Measurements from ENCODE around the gene ARPC2. TPM values are rescaled to one million over a fixed set of nuclear protein-coding genes. Genes with fewer than 3 reads are reported as not detected.
A peak's percentile ranks its signal among the peaks of the same experiment; 100 is the strongest.

The ARPC2 gene
- total and polyA plus RNA-seq, 5 donors from 2014 or later: 540 to 1,050 (median 811) TPM

GRCh38 chr2:218293715-218294429, 76.9 kb downstream of the ARPC2 start:
- peak in 1 of 3 donors; percentile 35 for DNase-seq
- Histone ChIP-seq H3K27me3 (ENCODE audit: control insufficient read depth, insufficient read depth, low read length) (no peaks in the 10 kb centered on the region), H3K27ac (ENCODE audit: insufficient read depth, low read length, poor library complexity, severe bottlenecking) (peak overlapping the region; percentile 10), H3K4me3 (ENCODE audit: low read depth, low read length) (no peak overlapping the region), H3K9me3 (ENCODE audit: control insufficient read depth in 2 of 2, low read length in 2 of 2) (no peaks in the 10 kb centered on the region), H3K36me3 (ENCODE audit: control insufficient read depth, insufficient read depth, low read length) (no peaks in the 10 kb centered on the region), H3K4me1 (ENCODE audit: control insufficient read depth, insufficient read depth, low read length, poor library complexity, severe bottlenecking) (peaks cover 43% of the 10 kb centered on the region)
- H3K4me1 Mint-ChIP-seq: peaks cover 5 to 52% (median 33%) of the 10 kb centered on the region in 4 donors
- H3K27ac Mint-ChIP-seq: peak overlapping the region in 2 of 3 donors; percentile 82 to 96
- no peaks in the 10 kb centered on the region for H3K9me3 Mint-ChIP-seq
- no peak for ATAC-seq (ENCODE audit: low read depth in 2 of 2)
- no peaks in the 10 kb centered on the region for H3K27me3 Mint-ChIP-seq
- H3K4me3 Mint-ChIP-seq: peak overlapping the region in 2 of 4 donors; percentile 48 to 89
- peaks cover 3% of the 10 kb centered on the region for H3K36me3 Mint-ChIP-seq

DNA sequence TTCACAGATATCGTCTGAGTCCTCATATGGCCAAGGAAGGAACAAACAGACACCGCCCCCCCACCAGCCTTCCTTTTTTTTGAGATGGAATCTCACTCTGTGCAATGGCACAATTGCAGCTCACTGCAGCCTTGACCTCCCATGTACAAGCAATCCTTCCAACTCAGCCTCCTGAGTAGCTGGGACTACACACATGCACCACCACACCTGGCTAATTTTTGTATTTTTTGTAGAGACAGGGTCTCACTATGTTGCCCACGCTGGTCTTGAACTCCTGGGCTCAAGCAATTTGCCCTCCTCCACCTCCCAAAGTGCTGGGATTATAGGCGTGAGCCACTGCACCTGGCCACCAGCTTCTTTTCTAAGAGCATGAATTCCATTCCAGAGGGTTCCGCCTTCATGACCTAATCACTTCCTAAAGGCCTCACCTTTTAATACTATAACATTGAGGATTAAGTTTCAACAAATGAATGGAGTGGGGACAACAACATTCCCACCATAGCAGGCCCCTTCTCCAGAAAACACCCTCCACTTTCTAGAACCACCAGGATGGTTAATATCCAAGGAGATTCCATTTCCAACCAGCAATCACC, 77.5 kb downstream of the ARPC2 start:
- Mint-ChIP-seq H3K9me3 (no peaks in the 10 kb centered on the region), H3K4me3 (peak overlapping the region in 3 of 4 donors; percentile 48 to 89 (median 80)), H3K4me1 (peaks cover 5 to 46% (median 28%) of the 10 kb centered on the region in 4 donors), H3K27ac (peak overlapping the region in 1 of 3 donors; percentile 82), H3K36me3 (no peaks in the 10 kb centered on the region), H3K27me3 (no peaks in the 10 kb centered on the region)
- no peak overlapping the region for H3K4me3 ChIP-seq (ENCODE audit: low read depth, low read length)
- peaks cover 36% of the 10 kb centered on the region for H3K4me1 ChIP-seq (ENCODE audit: control insufficient read depth, insufficient read depth, low read length, poor library complexity, severe bottlenecking)
- ATAC-seq (ENCODE audit: low read depth in 2 of 2) (no peak), DNase-seq (no peak)
- H3K9me3 ChIP-seq (ENCODE audit: control insufficient read depth in 2 of 2, low read length in 2 of 2): no peaks in the 10 kb centered on the region
- no peaks in the 10 kb centered on the region for H3K27me3 ChIP-seq (ENCODE audit: control insufficient read depth, insufficient read depth, low read length)
- H3K27ac ChIP-seq (ENCODE audit: insufficient read depth, low read length, poor library complexity, severe bottlenecking): no peak overlapping the region
- H3K36me3 ChIP-seq (ENCODE audit: control insufficient read depth, insufficient read depth, low read length): no peaks in the 10 kb centered on the region

DNA sequence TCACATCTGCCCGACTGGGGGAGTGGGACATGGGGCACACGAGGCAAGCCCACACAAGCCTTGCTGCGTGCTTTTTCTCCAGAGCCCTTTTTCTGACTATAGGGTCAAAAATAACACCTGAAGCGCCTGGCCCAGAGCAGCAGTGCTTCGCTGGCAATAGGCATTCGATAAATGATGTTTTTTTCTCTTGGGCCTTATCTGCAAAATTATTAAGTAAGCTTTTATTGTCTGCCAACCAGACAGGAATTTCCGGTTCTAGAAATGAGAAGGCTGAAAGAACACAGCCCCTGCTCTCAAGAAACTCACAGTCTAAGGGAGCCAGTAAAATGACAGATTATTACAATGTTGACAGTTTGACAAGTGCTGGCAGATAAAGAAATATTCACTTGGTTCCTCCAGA, 78.0 kb downstream of the ARPC2 start:
- peak in 1 of 3 donors; percentile 24 for DNase-seq
- Mint-ChIP-seq H3K27me3 (no peaks in the 10 kb centered on the region), H3K4me3 (peak overlapping the region in 3 of 4 donors; percentile 19 to 89 (median 80)), H3K4me1 (peaks cover 5 to 41% (median 23%) of the 10 kb centered on the region in 4 donors), H3K9me3 (no peaks in the 10 kb centered on the region), H3K27ac (peak overlapping the region in 1 of 3 donors; percentile 24), H3K36me3 (no peaks in the 10 kb centered on the region)
- no peaks in the 10 kb centered on the region for H3K27me3 ChIP-seq (ENCODE audit: control insufficient read depth, insufficient read depth, low read length)
- H3K4me1 ChIP-seq (ENCODE audit: control insufficient read depth, insufficient read depth, low read length, poor library complexity, severe bottlenecking): peaks cover 31% of the 10 kb centered on the region
- no peaks in the 10 kb centered on the region for H3K9me3 ChIP-seq (ENCODE audit: control insufficient read depth in 2 of 2, low read length in 2 of 2)
- H3K27ac ChIP-seq (ENCODE audit: insufficient read depth, low read length, poor library complexity, severe bottlenecking): peak overlapping the region; percentile 43
- no peak for ATAC-seq (ENCODE audit: low read depth in 2 of 2)
- no peaks in the 10 kb centered on the region for H3K36me3 ChIP-seq (ENCODE audit: control insufficient read depth, insufficient read depth, low read length)
- H3K4me3 ChIP-seq (ENCODE audit: low read depth, low read length): no peak overlapping the region

DNA sequence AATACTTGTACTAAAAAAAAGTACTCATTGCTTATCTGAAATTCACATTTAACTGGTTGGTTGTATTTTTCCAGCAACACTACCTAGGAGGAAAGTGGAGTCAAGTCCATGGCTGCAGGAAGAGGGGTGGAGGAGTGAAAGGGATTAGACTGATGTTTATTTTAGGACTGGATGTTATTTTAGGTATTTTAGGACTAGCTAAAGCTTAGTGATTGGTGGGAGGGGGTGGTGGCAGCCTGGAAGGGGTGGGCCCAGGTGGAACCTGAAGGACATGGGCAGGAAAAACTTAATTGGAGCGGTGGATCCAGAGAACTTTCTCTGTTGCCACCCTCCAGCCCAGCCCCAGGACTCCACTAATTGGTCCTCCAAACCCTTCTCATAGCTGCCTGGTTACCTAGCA, 79.2 kb downstream of the ARPC2 start:
- H3K27ac Mint-ChIP-seq: peak overlapping the region in 2 of 3 donors; percentile 6 to 22

DNA sequence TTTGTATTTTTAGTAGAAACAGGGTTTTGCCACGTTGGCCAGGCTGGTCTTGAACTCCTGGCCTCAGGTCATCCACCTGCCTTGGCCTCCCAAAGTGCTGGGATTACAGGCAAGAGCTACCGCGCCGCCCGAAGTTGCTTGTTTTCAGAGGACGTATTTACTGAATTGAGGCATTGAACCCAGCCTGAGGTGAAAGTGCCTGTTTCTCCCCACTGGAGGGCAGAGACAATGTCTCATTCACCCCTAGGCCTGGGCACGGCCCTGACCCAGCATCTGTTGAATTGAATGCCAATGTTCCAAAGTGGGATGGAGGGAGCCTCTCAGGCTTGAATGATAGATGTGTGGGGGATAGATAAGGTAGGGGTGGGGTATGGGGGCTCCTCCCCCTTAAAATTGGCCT, 79.9 kb downstream of the ARPC2 start:
- Histone ChIP-seq H3K4me1 (ENCODE audit: control insufficient read depth, insufficient read depth, low read length, poor library complexity, severe bottlenecking) (peaks cover 21% of the 10 kb centered on the region), H3K9me3 (ENCODE audit: control insufficient read depth in 2 of 2, low read length in 2 of 2) (no peaks in the 10 kb centered on the region), H3K4me3 (ENCODE audit: low read depth, low read length) (no peak overlapping the region), H3K27me3 (ENCODE audit: control insufficient read depth, insufficient read depth, low read length) (no peaks in the 10 kb centered on the region), H3K36me3 (ENCODE audit: control insufficient read depth, insufficient read depth, low read length) (no peaks in the 10 kb centered on the region), H3K27ac (ENCODE audit: insufficient read depth, low read length, poor library complexity, severe bottlenecking) (no peak overlapping the region)
- H3K9me3 Mint-ChIP-seq: no peaks in the 10 kb centered on the region
- no peak for DNase-seq
- H3K4me3 Mint-ChIP-seq: peak overlapping the region in 1 of 4 donors; percentile 51
- H3K27ac Mint-ChIP-seq: no peak overlapping the region
- ATAC-seq (ENCODE audit: low read depth in 2 of 2): no peak
- peaks cover 12 to 33% (median 18%) of the 10 kb centered on the region in 4 donors for H3K4me1 Mint-ChIP-seq
- peaks cover 4% of the 10 kb centered on the region for H3K27me3 Mint-ChIP-seq
- H3K36me3 Mint-ChIP-seq: no peaks in the 10 kb centered on the region

More for the DNA sequence above, 79.2 kb downstream of the ARPC2 start:
- H3K27ac ChIP-seq (ENCODE audit: insufficient read depth, low read length, poor library complexity, severe bottlenecking): no peak overlapping the region
- H3K27me3 Mint-ChIP-seq: no peaks in the 10 kb centered on the region
- no peaks in the 10 kb centered on the region for H3K9me3 Mint-ChIP-seq
- no peaks in the 10 kb centered on the region for H3K36me3 Mint-ChIP-seq
- no peak for ATAC-seq (ENCODE audit: low read depth in 2 of 2)
- peaks cover 7 to 31% (median 13%) of the 10 kb centered on the region in 4 donors for H3K4me1 Mint-ChIP-seq
- peak overlapping the region in 1 of 4 donors; percentile 44 for H3K4me3 Mint-ChIP-seq
- DNase-seq: no peak
- peaks cover 23% of the 10 kb centered on the region for H3K4me1 ChIP-seq (ENCODE audit: control insufficient read depth, insufficient read depth, low read length, poor library complexity, severe bottlenecking)
- H3K9me3 ChIP-seq (ENCODE audit: control insufficient read depth in 2 of 2, low read length in 2 of 2): no peaks in the 10 kb centered on the region
- H3K36me3 ChIP-seq (ENCODE audit: control insufficient read depth, insufficient read depth, low read length): no peaks in the 10 kb centered on the region
- no peak overlapping the region for H3K4me3 ChIP-seq (ENCODE audit: low read depth, low read length)
- no peaks in the 10 kb centered on the region for H3K27me3 ChIP-seq (ENCODE audit: control insufficient read depth, insufficient read depth, low read length)

DNA sequence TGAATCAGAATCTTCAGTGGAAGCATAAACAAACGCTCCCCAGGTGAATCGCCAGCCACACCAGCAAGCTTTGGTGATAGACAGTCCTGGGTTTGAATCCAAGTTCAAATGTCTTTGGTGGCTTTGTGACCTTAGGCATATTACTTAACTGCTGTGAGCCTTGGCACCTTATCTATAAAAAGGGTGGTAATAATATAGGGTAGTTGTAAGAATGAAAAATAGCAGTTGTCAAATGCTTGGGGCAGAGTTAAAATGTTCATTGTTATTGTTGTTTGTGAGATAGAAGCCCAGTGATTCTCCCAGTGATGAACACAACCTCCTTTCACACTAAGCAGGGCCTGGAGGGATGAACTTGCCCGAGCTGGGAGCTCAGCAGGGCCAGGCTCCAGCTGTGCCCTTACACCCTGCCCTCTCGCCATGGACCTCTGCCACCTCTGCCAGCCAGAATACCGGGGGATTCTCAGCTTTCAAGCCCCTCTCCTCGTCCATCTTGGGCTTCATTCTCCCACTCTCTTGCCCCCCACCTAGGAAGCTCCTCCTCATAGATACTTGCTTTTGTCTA, 81.4 kb downstream of the ARPC2 start:
- Mint-ChIP-seq H3K36me3 (no peaks in the 10 kb centered on the region), H3K27ac (no peak overlapping the region), H3K27me3 (peaks cover 4% of the 10 kb centered on the region), H3K4me1 (peaks cover 6 to 29% (median 13%) of the 10 kb centered on the region in 4 donors), H3K9me3 (no peaks in the 10 kb centered on the region), H3K4me3 (peak overlapping the region in 2 of 4 donors; percentile 38 to 41)
- Histone ChIP-seq H3K4me3 (ENCODE audit: low read depth, low read length) (no peak overlapping the region), H3K27me3 (ENCODE audit: control insufficient read depth, insufficient read depth, low read length) (no peaks in the 10 kb centered on the region), H3K27ac (ENCODE audit: insufficient read depth, low read length, poor library complexity, severe bottlenecking) (no peak overlapping the region), H3K36me3 (ENCODE audit: control insufficient read depth, insufficient read depth, low read length) (no peaks in the 10 kb centered on the region), H3K4me1 (ENCODE audit: control insufficient read depth, insufficient read depth, low read length, poor library complexity, severe bottlenecking) (peaks cover 11% of the 10 kb centered on the region), H3K9me3 (ENCODE audit: control insufficient read depth in 2 of 2, low read length in 2 of 2) (no peaks in the 10 kb centered on the region)
- DNase-seq (no peak), ATAC-seq (ENCODE audit: low read depth in 2 of 2) (no peak)

DNA sequence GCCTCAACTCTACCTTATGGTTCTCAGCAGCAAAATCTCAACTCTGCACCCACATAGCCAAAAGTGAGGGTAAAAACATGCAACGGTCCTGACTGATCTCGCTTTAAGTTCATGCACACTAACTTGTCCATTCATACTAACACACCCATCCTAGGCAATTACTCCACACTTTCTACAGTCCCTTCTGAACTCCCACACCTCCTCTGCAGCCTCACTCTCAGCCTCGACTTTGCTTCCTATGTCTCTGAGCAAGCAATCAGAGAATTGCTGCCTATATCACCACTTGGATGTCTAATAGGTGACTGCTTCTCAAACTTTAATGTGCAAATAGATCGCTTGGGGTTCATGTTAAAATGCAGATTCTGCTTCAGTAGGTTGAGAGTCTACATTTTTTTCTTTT, 83.2 kb downstream of the ARPC2 start:
- no peaks in the 10 kb centered on the region for H3K36me3 ChIP-seq (ENCODE audit: control insufficient read depth, insufficient read depth, low read length)
- Mint-ChIP-seq H3K9me3 (no peaks in the 10 kb centered on the region), H3K36me3 (no peaks in the 10 kb centered on the region), H3K27ac (peak overlapping the region in 1 of 3 donors; percentile 62), H3K4me1 (peaks cover 5 to 13% (median 7%) of the 10 kb centered on the region in 4 donors), H3K27me3 (peaks cover 4% of the 10 kb centered on the region), H3K4me3 (no peak overlapping the region)
- ATAC-seq (ENCODE audit: low read depth in 2 of 2) (no peak), DNase-seq (no peak)
- no peaks in the 10 kb centered on the region for H3K9me3 ChIP-seq (ENCODE audit: control insufficient read depth in 2 of 2, low read length in 2 of 2)
- no peak overlapping the region for H3K27ac ChIP-seq (ENCODE audit: insufficient read depth, low read length, poor library complexity, severe bottlenecking)
- peaks cover 6% of the 10 kb centered on the region for H3K4me1 ChIP-seq (ENCODE audit: control insufficient read depth, insufficient read depth, low read length, poor library complexity, severe bottlenecking)
- H3K27me3 ChIP-seq (ENCODE audit: control insufficient read depth, insufficient read depth, low read length): no peaks in the 10 kb centered on the region
- H3K4me3 ChIP-seq (ENCODE audit: low read depth, low read length): no peak overlapping the region

Data from CD4-positive, CD25-positive, alpha-beta regulatory T cell (primary cell).